GM12801 (cell line): ENCODE data around the gene PPP2R3A.

Source experiments
- CTCF ChIP-seq: IDR thresholded peaks from one replicate; pipeline ENCODE4 v1.5.1; 2011; ENCODE audit warnings: control low read depth; ENCODE audit not compliant: insufficient read length; ENCODE audit errors: extremely low read depth

Gene PPP2R3A

GRCh38 chr3:136186344-136186743 lies 220.8 kb downstream of the PPP2R3A start:
- TF ChIP-seq CTCF = no peak

- no peak for TF ChIP-seq CTCF
These were observed 221.3 kb downstream of the PPP2R3A start for GRCh38 chr3:136186846-136187245.

- TF ChIP-seq CTCF = no peak
These were observed 222.3 kb downstream of the PPP2R3A start for GRCh38 chr3:136187868-136188267.

- TF ChIP-seq CTCF = no peak
These were observed 223.5 kb downstream of the PPP2R3A start for GRCh38 chr3:136189043-136189442.

GRCh38 chr3:136189859-136190617 lies 224.5 kb downstream of the PPP2R3A start:
- TF ChIP-seq CTCF = no peak

- no peak for TF ChIP-seq CTCF
These were observed 227.3 kb downstream of the PPP2R3A start for GRCh38 chr3:136192831-136193230.

- TF ChIP-seq CTCF = no peak
These were observed 227.9 kb downstream of the PPP2R3A start for GRCh38 chr3:136193278-136194054.
